LNCAP (cell line): ENCODE measurements around the gene MRPL55.

ENCODE experiments used
- TF ChIP-seq, protein P1 (sequence below): fragments of 450-650 bp; IDR thresholded peaks from 2 replicates; pipeline ENCODE4 v1.5.1; 2017; ENCODE audit warnings: mild to moderate bottlenecking

Gene MRPL55

DNA sequence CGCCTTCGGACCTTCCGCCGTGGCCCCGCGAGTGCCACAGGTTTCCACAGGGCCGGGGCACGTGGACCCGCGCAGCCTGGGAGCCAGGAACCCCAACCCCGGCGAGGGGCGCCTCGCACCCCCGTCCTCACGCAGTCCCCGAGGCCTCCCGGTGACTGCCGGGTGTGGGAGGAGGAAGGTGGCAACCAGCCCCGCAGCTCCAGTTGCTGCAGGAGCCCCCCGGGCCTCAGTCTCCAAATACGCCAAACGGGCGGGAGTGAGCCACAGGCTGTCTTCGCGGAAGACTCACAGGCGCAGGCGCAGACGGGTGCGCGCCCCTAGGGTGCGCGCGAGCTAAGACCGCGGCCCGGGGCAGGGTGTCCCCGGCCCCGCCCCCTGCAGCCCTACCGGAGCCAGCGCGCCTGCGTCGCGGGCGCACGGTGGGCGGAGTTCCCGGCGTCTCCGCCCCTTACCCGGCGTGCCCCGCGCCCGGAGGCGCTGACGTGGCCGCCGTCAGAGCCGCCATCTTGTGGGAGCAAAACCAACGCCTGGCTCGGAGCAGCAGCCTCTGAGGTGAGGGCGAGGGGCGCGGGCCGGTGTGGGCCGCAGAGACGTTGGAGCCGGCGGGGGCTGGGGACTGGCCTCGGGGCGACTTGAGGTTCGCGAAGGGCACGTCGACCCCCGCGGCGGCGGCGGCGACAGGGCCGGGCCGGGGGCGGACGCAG lies 26.7 kb downstream of the MRPL55 start, which contains the start of gene ARF1:
TSS of gene ARF1 (plus strand) at position 495 of the 704 bp plus-strand sequence. CDS start 14,407 bp downstream, outside the sequence.
- TF ChIP-seq, protein P1, sequence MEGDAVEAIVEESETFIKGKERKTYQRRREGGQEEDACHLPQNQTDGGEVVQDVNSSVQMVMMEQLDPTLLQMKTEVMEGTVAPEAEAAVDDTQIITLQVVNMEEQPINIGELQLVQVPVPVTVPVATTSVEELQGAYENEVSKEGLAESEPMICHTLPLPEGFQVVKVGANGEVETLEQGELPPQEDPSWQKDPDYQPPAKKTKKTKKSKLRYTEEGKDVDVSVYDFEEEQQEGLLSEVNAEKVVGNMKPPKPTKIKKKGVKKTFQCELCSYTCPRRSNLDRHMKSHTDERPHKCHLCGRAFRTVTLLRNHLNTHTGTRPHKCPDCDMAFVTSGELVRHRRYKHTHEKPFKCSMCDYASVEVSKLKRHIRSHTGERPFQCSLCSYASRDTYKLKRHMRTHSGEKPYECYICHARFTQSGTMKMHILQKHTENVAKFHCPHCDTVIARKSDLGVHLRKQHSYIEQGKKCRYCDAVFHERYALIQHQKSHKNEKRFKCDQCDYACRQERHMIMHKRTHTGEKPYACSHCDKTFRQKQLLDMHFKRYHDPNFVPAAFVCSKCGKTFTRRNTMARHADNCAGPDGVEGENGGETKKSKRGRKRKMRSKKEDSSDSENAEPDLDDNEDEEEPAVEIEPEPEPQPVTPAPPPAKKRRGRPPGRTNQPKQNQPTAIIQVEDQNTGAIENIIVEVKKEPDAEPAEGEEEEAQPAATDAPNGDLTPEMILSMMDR = no peak

DNA sequence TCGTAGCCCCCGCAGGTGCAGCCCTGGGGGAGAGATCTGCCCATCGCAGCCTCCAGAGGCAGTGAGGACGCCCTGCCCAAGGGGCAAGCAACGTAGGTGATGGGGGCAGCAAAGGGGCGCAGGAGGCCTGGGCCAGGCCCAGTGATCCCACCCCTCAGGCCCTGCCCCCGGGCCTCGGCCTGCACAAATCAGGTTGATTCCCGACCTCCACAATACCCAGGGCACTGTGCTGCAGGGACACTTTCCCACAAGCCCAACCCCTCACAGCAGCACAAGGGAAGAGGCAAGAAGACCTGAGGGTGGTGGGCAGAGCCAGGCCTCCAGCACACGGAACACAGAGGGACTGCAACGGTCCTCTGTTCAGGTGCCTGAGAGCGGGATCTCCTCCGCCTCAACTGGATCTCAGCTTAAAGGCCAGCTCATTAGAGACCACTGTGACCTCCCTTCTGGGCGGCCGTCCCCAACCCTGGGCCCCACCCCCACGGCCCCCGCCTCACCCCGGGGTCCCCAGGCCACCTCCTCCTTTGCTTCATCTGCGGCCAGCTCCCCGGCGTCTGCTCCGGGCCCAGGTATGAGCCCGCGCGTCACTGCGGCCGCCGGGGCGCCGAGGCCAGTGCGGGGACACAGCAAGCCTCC lies 27.4 kb downstream of the MRPL55 start:
- TF ChIP-seq, protein P1 = no peak

DNA sequence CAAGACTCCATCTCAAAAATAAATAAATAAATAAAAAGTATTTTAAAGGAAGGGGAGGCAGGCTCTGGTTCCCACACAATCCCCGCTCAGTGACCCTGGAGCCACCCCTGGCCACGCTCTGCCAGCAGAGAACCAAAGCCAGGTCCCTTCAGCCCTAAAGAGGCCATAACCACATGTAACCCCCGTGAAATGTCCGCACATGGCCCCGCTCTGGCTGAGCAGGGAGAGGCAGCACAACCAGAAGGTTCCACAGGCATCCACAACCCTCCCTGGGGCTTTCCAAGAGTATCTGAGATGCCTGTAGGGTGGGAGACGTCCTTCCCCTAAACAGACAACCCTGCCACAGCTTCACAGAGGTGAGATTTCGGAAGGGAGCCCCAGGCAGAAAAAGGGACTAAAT lies 28.0 kb downstream of the MRPL55 start:
- TF ChIP-seq, protein P1 = no peak

DNA sequence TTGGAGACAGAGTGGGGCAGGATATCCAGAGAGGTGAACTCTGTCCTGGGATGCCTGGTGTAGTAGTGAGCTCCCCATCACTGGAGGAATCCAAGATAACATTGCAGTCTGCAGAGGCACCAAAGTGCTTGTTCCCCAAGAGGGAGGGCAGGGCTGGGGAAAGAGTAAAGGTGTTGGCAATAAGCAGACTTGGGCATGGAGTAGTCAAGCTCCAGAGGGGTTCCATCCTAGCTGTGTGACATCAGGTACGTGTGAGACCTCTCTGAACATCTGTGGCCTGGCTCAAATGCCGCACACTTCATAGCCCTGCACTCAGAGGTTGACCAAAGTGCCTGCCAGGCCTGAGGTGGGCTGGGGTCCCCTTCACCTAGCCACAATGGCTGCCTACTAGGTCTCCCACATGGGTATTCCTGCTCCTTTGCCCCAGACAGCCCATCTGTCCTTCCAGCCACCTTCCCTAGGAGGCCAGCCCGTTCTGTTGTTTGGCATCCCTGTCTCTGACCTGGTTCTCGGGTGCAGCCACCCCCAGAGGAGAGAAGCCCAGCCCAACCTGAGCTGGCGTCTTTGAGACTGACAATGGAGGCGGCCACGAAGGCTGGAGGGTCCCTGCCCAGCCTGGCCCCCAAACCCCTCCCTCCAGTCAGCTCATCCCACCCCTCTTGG lies 29.4 kb downstream of the MRPL55 start:
- TF ChIP-seq, protein P1 = no peak

DNA sequence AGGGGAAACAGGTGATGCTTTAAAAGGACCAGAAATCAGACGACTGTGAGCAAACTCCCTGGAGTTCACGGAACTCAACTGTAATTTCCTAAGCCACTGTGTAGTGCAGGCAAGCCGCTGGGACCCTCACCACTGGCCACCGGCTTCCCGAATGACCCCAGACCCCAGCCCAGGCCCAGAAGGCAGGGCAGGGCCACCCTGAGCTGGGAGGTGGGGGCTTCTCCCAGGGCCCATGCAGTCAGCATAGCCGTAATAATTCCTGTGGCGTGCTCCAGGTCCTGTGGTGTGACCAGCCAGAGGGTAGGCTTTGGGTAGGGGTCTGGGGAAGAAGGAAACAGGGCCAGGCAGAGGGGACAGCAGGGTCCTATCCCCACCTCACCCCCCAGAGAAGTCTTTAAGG lies 30.1 kb downstream of the MRPL55 start:
- TF ChIP-seq, protein P1 = no peak

DNA sequence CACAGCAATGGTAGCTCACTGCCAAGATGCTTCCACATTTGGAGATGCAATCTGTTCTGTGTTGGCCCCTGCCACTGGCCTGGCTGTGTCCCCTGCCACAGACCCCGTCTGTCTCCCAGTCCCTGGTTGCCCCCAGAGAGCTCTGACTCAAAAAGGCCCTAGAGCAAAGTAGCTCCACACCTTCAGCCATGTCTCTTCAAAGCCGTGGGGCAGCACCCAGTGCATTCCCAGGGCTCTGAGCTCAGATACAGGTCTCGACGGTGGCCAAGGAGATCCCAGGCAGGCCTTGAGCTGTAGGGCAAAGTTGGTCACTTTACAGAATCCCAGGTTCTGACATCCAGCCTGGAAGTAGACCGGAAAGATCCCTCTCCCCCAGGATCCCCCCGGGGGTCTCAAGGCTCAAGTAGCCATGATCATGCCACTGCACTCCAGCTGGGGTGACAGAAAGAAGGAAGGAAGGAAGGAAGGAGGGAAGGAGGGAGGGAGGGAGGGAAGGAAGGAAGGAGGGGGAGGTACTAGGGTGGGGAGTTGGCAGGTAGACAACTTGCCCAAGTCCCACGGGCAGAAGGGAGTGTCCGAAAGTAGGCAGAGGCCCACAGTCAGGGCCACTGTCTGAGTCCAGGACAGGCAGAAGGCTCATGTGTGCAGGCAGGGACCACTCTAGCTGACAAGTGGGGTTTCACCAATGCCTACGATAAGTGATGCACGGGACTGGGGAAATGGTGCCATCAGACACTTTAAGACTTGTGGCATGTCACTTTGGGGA lies 31.4 kb downstream of the MRPL55 start:
- TF ChIP-seq, protein P1 = no peak

DNA sequence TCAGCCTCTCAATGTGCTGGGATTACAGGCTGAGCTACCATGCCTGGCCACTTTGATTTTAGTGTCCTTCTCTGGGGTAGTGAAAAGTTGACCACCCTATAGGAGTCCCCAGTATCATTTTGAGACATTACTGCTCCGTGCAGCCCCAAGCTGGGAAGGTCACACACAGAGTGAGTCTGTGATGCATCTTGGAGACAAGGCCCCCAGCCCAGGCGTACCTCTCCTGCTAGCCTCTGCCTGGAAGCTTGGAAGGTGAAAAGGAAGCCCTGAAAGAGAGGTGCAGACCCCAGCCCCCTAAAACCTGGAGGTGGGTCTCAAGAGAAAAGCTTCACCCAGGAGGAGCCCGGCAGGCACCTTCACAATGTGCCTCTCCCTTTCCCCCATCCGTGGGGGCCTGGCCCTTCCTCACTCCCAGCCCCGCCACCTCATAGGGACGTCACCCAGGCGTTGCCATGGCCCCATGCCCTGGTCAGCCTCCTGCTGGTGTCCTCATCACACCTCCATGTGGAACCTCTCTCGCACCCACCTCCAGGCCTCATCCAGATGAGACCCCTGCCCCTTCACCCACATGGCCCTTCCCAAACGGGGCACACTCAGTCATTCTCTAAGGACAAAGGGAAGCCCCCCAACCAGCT lies 32.2 kb downstream of the MRPL55 start:
- TF ChIP-seq, protein P1 = no peak
